H1 (cell line): ENCODE results near the gene GARIN3. TPM values are rescaled to one million over a fixed set of nuclear protein-coding genes. Genes with fewer than 3 reads are reported as not detected.
A peak's percentile ranks its signal among the peaks of the same experiment; 100 is the strongest.

ENCODE experiments used
- BCL11A ChIP-seq, 2 experiments: IDR thresholded peaks; one replicate each; pipeline ENCODE4 v1.6.1; 2011; ENCODE audit warnings: low read depth in 2 of 2, low read length in 2 of 2, mild to moderate bottlenecking in 2 of 2
- CBX5 ChIP-seq: fragments of 300-800, 300-1000 bp; sonication (generic); IDR thresholded peaks from 2 replicates; pipeline ENCODE4 v1.7.1; 2016; ENCODE audit warnings: antibody characterized with exemption, low read length, low read depth
- CTBP2 ChIP-seq: IDR thresholded peaks from 2 replicates; pipeline ENCODE4 v1.7.0; 2011; ENCODE audit warnings: borderline replicate concordance, mild to moderate bottlenecking, moderate library complexity, mixed read lengths, low read length; ENCODE audit not compliant: insufficient read depth, insufficient read length
- E2F6 ChIP-seq: IDR thresholded peaks from 2 replicates; pipeline ENCODE4 v1.6.1; 2012; ENCODE audit warnings: inconsistent platforms
- EZH2 ChIP-seq: fragments of 200-600 bp; sonication (generic); IDR thresholded peaks from 2 replicates; pipeline ENCODE4 v1.7.1; 2012; ENCODE audit warnings: low read depth, mild to moderate bottlenecking, moderate library complexity, low read length, inconsistent platforms; ENCODE audit not compliant: severe bottlenecking
- HDAC2 ChIP-seq, 2 experiments: fragments of 300-600 bp in 1 of 2; sonication (generic) in 1 of 2; IDR thresholded peaks; 2 replicates each; pipeline ENCODE4 v1.6.1; 2011 to 2012; ENCODE audit warnings: low read depth in 2 of 2, low read length in 2 of 2, mild to moderate bottlenecking in 2 of 2, moderate library complexity in 2 of 2, borderline replicate concordance in 1 of 2, inconsistent platforms in 1 of 2
- KDM5A ChIP-seq: fragments of 200-600 bp; IDR thresholded peaks from 2 replicates; pipeline ENCODE4 v1.7.1; 2012; ENCODE audit warnings: mild to moderate bottlenecking, low read length, inconsistent platforms, mixed read lengths
- NANOG ChIP-seq: IDR thresholded peaks from 2 replicates; pipeline ENCODE4 v1.6.1; 2011; ENCODE audit warnings: low read length, low read depth, mild to moderate bottlenecking, inconsistent platforms; ENCODE audit not compliant: insufficient read depth, poor library complexity, severe bottlenecking
- POLR2A ChIP-seq, 2 experiments: IDR thresholded peaks; 1 replicate in 1 of 2; 2 replicates in 1 of 2; pipeline ENCODE4 v1.6.1; 2011; ENCODE audit warnings: low read depth in 2 of 2, low read length in 2 of 2, mild to moderate bottlenecking in 2 of 2; ENCODE audit errors: control extremely low read depth in 1 of 2
- POU5F1 ChIP-seq: IDR thresholded peaks from 2 replicates; pipeline ENCODE4 v1.6.1; 2011; ENCODE audit warnings: low read depth, mild to moderate bottlenecking, low read length, moderate library complexity
- RNF2 ChIP-seq: fragments of 200-900, 300-1000 bp; sonication (generic); IDR thresholded peaks from 2 replicates; pipeline ENCODE4 v1.7.1; 2016; ENCODE audit warnings: borderline replicate concordance, low read depth, mild to moderate bottlenecking, antibody characterized with exemption, low read length; ENCODE audit not compliant: poor library complexity, severe bottlenecking; ENCODE audit errors: missing control alignments
- RXRA ChIP-seq: IDR thresholded peaks from 2 replicates; pipeline ENCODE4 v1.6.1; 2011; ENCODE audit warnings: low read depth, mild to moderate bottlenecking, low read length, moderate library complexity; ENCODE audit not compliant: insufficient read depth
- SRF ChIP-seq: IDR thresholded peaks from 2 replicates; pipeline ENCODE4 v1.6.1; 2011; ENCODE audit warnings: mild to moderate bottlenecking, low read depth, low read length, moderate library complexity
- TBP ChIP-seq: IDR thresholded peaks from 2 replicates; pipeline ENCODE4 v1.6.1; 2011; ENCODE audit warnings: low read depth, low read length, improper control_type of control experiment
- TCF12 ChIP-seq: IDR thresholded peaks from 2 replicates; pipeline ENCODE4 v1.6.1; 2011; ENCODE audit warnings: low read depth, mild to moderate bottlenecking, low read length
- polyA plus RNA-seq, 7 experiments: library from polyadenylated mRNA; depleted of rRNA in 3 of 7; stranded (reverse) in 5 of 7; unstranded in 2 of 7; fragments of >200 nt in 5 of 7; fragments of 200-250 nt in 2 of 7; gene quantifications; 1 replicate in 5 of 7; 2 replicates in 1 of 7; 4 replicates in 1 of 7; pipeline versions ENCODE4 v1.2.1 to v1.2.3, GENCODE V29; 2011 to 2013; ENCODE audit warnings: missing spikeins in 2 of 7, mixed read lengths in 2 of 7
- total RNA-seq: library from RNA; stranded (reverse); fragmentation: NEBNext Ultra II Directional; extraction: Animal tissue kit (Norgen Biotek cat#: 25700); gene quantifications from 2 replicates; pipeline ENCODE4 v1.2.1, GENCODE V29; 2021

The GARIN3 gene
- total and polyA plus RNA-seq, 2 of the 8 experiments (the other 6 are each of a cell fraction or from before 2014, with no cell fraction given), result not detected

- peak in 1 of 2 experiments; percentile 77; a peak in 1 of 4 replicates for TF ChIP-seq HDAC2 (IDR thresholded peaks at IDR 0.05; ENCODE audit: borderline replicate concordance in 1 of 2, low read depth in 2 of 2, low read length in 2 of 2)
- TF ChIP-seq RXRA, result no peak
- TF ChIP-seq E2F6, result no peak
- TF ChIP-seq TCF12, result no peak
- TF ChIP-seq SRF, result no peak
- TF ChIP-seq TBP, result peak; percentile 71
- no peak for TF ChIP-seq NANOG
- TF ChIP-seq CBX5, result no peak
- TF ChIP-seq KDM5A, result no peak
- TF ChIP-seq EZH2, result no peak
- no peak for TF ChIP-seq BCL11A (IDR thresholded peaks at IDR 0.05; ENCODE audit: low read depth in 2 of 2, low read length in 2 of 2)
- no peak for TF ChIP-seq CTBP2
- peak; percentile 60 to 86 for TF ChIP-seq POLR2A (IDR thresholded peaks at IDR 0.05; ENCODE audit: control extremely low read depth in 1 of 2, low read depth in 2 of 2, low read length in 2 of 2)
- no peak for TF ChIP-seq POU5F1
- no peak for TF ChIP-seq RNF2
Observed at GRCh38 chr5:157142317-157143126, 23.5 kb downstream of the GARIN3 start, which contains the start of gene MED7 (continued).
